HepG2 (cell line): ENCODE results near the gene CAMK1D.

Experiments used
- CTCF ChIP-seq: sonication (generic); formaldehyde crosslinking; IDR thresholded peaks from 2 replicates; pipeline ENCODE4 v1.5.0; 2020; ENCODE audit warnings: mild to moderate bottlenecking, missing genetic modification reagents, moderate library complexity
- MYC ChIP-seq: sonication (generic); formaldehyde crosslinking; IDR thresholded peaks from 2 replicates; pipeline ENCODE4 v1.9.0; 2021; ENCODE audit warnings: missing genetic modification reagents, borderline replicate concordance
- TEAD3 ChIP-seq: optimal IDR thresholded peaks from 2 replicates; pipeline ENCODE3; 2016; ENCODE audit warnings: borderline replicate concordance
- ZNF784 ChIP-seq: sonication (generic); formaldehyde crosslinking; IDR thresholded peaks from 2 replicates; pipeline ENCODE4 v1.5.1; 2020; ENCODE audit warnings: missing genetic modification reagents, mild to moderate bottlenecking, borderline replicate concordance

- TF ChIP-seq MYC (CRISPR knock-in tag) (no peak), ZNF784 (CRISPR knock-in tag) (no peak), TEAD3 (CRISPR knock-in tag) (no peak), CTCF (CRISPR knock-in tag) (no peak)
Measured at GRCh38 chr10:12869427-12869826, 520.1 kb downstream of the CAMK1D start.
